Pulmonary artery endothelial cell (primary cell): ENCODE data around the gene ITPR2. TPM values are rescaled to one million over a fixed set of nuclear protein-coding genes. Genes with fewer than 3 reads are reported as not detected.

Experiments used
- DNase-seq: peaks from one replicate; pipeline ENCODE4 v3.0.0-alpha.2; 2011; ENCODE audit warnings: low read depth, low spot score
- total RNA-seq: library from RNA; depleted of rRNA; stranded (reverse); fragments of >200 nt; gene quantifications from 2 replicates; pipeline ENCODE4 v1.2.3, GENCODE V29; 2014

Gene ITPR2
- total RNA-seq, 1 donor from 2014 or later = 96.2 TPM

GRCh38 chr12:26416550-26416949, 416.4 kb downstream of the ITPR2 start:
- no peak for DNase-seq

GRCh38 chr12:26410689-26411088, 422.3 kb downstream of the ITPR2 start:
- no peak for DNase-seq

- DNase-seq = no peak
These were observed 426.2 kb downstream of the ITPR2 start for GRCh38 chr12:26406813-26407212.

- no peak for DNase-seq
These were observed 426.6 kb downstream of the ITPR2 start for GRCh38 chr12:26406391-26406790.

- DNase-seq = no peak
These were observed 429.4 kb downstream of the ITPR2 start for GRCh38 chr12:26403601-26404000.

- DNase-seq = no peak
These were observed 430.3 kb downstream of the ITPR2 start for GRCh38 chr12:26402648-26403047.

- DNase-seq = no peak
These were observed 431.1 kb downstream of the ITPR2 start for GRCh38 chr12:26401874-26402273.

- DNase-seq = no peak
These were observed 432.4 kb downstream of the ITPR2 start for GRCh38 chr12:26400627-26401026.

GRCh38 chr12:26399381-26399780, 433.6 kb downstream of the ITPR2 start:
- no peak for DNase-seq

GRCh38 chr12:26396402-26396801, 436.6 kb downstream of the ITPR2 start:
- no peak for DNase-seq

GRCh38 chr12:26389343-26389742, 443.7 kb downstream of the ITPR2 start:
- DNase-seq = no peak

- no peak for DNase-seq
These were observed 448.5 kb downstream of the ITPR2 start for GRCh38 chr12:26384536-26384935.

GRCh38 chr12:26383041-26383440, 450.0 kb downstream of the ITPR2 start:
- DNase-seq = no peak

GRCh38 chr12:26380897-26381296, 452.1 kb downstream of the ITPR2 start:
- no peak for DNase-seq

- DNase-seq = no peak
These were observed 453.1 kb downstream of the ITPR2 start for GRCh38 chr12:26379777-26380467.

- DNase-seq = peak; percentile 82
These were observed 454.3 kb downstream of the ITPR2 start for GRCh38 chr12:26378711-26379110.

- DNase-seq = no peak
These were observed 457.9 kb downstream of the ITPR2 start for GRCh38 chr12:26374934-26375680.

- DNase-seq = no peak
These were observed 459.1 kb downstream of the ITPR2 start for GRCh38 chr12:26373606-26374495.

GRCh38 chr12:26372866-26373265, 460.1 kb downstream of the ITPR2 start:
- no peak for DNase-seq

GRCh38 chr12:26370098-26370497, 462.9 kb downstream of the ITPR2 start:
- no peak for DNase-seq

GRCh38 chr12:26369588-26369987, 463.4 kb downstream of the ITPR2 start:
- DNase-seq = no peak
